ENCODE measurements around the gene SLC36A4. TPM values are rescaled to one million over a fixed set of nuclear protein-coding genes. Genes with fewer than 3 reads are reported as not detected.

The SLC36A4 gene
- total and polyA plus RNA-seq, 2 of the 4 experiments (the other 2 are of a cell fraction): 9.2 to 13.1 TPM

DNA sequence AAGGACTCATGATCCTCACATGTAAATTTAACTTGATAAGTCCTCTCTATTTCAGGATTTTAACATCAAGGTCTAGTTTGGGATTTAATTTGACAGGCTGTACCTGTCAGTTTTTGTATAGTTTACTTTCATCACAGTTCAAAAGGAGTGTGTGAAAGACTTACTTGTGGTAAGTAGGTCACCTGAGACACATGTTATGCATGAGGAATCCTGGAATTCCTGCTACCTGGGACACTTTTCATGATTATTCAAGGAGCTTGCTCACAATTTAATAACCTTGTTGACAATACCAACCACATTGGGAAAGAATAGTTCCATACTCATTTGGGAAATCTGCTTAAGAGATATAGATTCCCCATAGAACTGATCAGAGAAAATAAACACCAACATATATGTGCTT lies 15.8 kb upstream of the SLC36A4 start:
- DNase-seq (no peak), ATAC-seq (ENCODE audit: low read depth) (no peak)
- CTCF ChIA-PET: no interaction called here
- no peak overlapping the region for H2BK15ac ChIP-seq (ENCODE audit: low read depth, low read length)
- no peak overlapping the region for H2BK5ac ChIP-seq (ENCODE audit: low read depth, low read length, poor library complexity, severe bottlenecking)
- H4K91ac ChIP-seq (ENCODE audit: insufficient read depth, low read depth, low read length): no peak overlapping the region
- no peak overlapping the region for H3K18ac ChIP-seq (ENCODE audit: low read depth, low read length)
- TF ChIP-seq CEBPB (IDR thresholded peaks at IDR 0.05; ENCODE audit: low read depth, low read length) (no peak), RFX5 (IDR thresholded peaks at IDR 0.05; ENCODE audit: low read depth, low read length) (no peak), RCOR1 (IDR thresholded peaks at IDR 0.05; ENCODE audit: insufficient replicate concordance, low read length) (no peak), FOS (IDR thresholded peaks at IDR 0.05; ENCODE audit: low read depth, low read length) (no peak), MXI1 (IDR thresholded peaks at IDR 0.05; ENCODE audit: borderline replicate concordance, low read depth, low read length) (no peak), NFE2L2 (IDR thresholded peaks at IDR 0.05; ENCODE audit: low read depth, low read length) (no peak), CTCF (conservative IDR thresholded peaks at IDR 0.05; ENCODE audit: low read depth, low read length) (no peak), RAD21 (IDR thresholded peaks at IDR 0.05; ENCODE audit: low read length) (no peak), MAFK (IDR thresholded peaks at IDR 0.05; ENCODE audit: low read depth, low read length) (no peak), SMC3 (IDR thresholded peaks at IDR 0.05; ENCODE audit: low read depth, low read length) (no peak), ELK1 (IDR thresholded peaks at IDR 0.05; ENCODE audit: borderline replicate concordance, low read depth, low read length) (no peak), POLR2A (IDR thresholded peaks at IDR 0.05; ENCODE audit: low read depth, low read length) (no peak), CHD1 (IDR thresholded peaks at IDR 0.05; ENCODE audit: low read depth, low read length) (no peak), BHLHE40 (IDR thresholded peaks at IDR 0.05; ENCODE audit: low read depth, low read length) (no peak), MAZ (IDR thresholded peaks at IDR 0.05; ENCODE audit: borderline replicate concordance, low read depth, low read length) (no peak)
- TF ChIP-seq, protein P1, sequence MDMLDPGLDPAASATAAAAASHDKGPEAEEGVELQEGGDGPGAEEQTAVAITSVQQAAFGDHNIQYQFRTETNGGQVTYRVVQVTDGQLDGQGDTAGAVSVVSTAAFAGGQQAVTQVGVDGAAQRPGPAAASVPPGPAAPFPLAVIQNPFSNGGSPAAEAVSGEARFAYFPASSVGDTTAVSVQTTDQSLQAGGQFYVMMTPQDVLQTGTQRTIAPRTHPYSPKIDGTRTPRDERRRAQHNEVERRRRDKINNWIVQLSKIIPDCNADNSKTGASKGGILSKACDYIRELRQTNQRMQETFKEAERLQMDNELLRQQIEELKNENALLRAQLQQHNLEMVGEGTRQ (IDR thresholded peaks at IDR 0.05; ENCODE audit: low read depth, low read length): no peak
- H4K5ac ChIP-seq (ENCODE audit: low read depth, low read length): no peak overlapping the region
- in situ Hi-C loops (cut with MboI; ENCODE audit: low sequenced_read_pairs): no loop called here
- no TSS peak for BruUV-seq (replicated peaks)
- no peak overlapping the region for H3K27ac ChIP-seq (ENCODE audit: insufficient read depth, low read length)
- POLR2A ChIA-PET (ENCODE audit: unreplicated experiment): no interaction called here
- H2BK120ac ChIP-seq (ENCODE audit: low read depth, low read length): no peak overlapping the region
- H3K4ac ChIP-seq (ENCODE audit: low read depth, low read length): no peak overlapping the region
- H3K9me1 ChIP-seq (ENCODE audit: insufficient read depth, low read length): no peaks in the 10 kb centered on the region
- dilution Hi-C loops (cut with HindIII; ENCODE audit: low sequenced_read_pairs, unreplicated experiment): no loop called here
- H3K56ac ChIP-seq (ENCODE audit: extremely low read depth, insufficient read depth, low read length): no peak overlapping the region
- H3K14ac ChIP-seq (replicated peaks; ENCODE audit: low read depth, low read length): no peak overlapping the region
- peaks cover 4% of the 10 kb centered on the region for H3K27me3 ChIP-seq (ENCODE audit: control insufficient read depth, insufficient read depth, low read length)
- H3K36me3 ChIP-seq (ENCODE audit: control insufficient read depth, insufficient read depth, low read length): no peaks in the 10 kb centered on the region
- H2AK9ac ChIP-seq (replicated peaks; ENCODE audit: low read depth, low read length, poor library complexity): no peak overlapping the region
- intact Hi-C loops (cut with micrococcal nuclease): loop anchor here (5.0 kb wide), 1 partner anchor 751 kb away; no protein-coding TSS in a partner anchor
- no peak overlapping the region for H3K4me2 ChIP-seq (ENCODE audit: low read depth, low read length)
- no peak overlapping the region for H4K8ac ChIP-seq (ENCODE audit: low read depth in 2 of 2, low read length in 2 of 2)
- H2AFZ ChIP-seq (replicated peaks; ENCODE audit: low read length, poor library complexity): no peak overlapping the region
- H3K4me3 ChIP-seq (ENCODE audit: insufficient read depth, low read depth, low read length): no peak overlapping the region
- H2BK20ac ChIP-seq (ENCODE audit: low read depth, low read length): no peak overlapping the region
- no peak overlapping the region for H3K9ac ChIP-seq (ENCODE audit: low read depth, low read length)
- no peak overlapping the region for H3K23ac ChIP-seq (ENCODE audit: low read depth, low read length)
- H3K4me1 ChIP-seq (ENCODE audit: control insufficient read depth, insufficient read depth, low read length): no peaks in the 10 kb centered on the region
- H3K79me1 ChIP-seq (ENCODE audit: low read depth in 1 of 2, low read length in 2 of 2): no peaks in the 10 kb centered on the region
- H3K9me3 ChIP-seq (ENCODE audit: control insufficient read depth, insufficient read depth, low read length): no peaks in the 10 kb centered on the region
- no peak overlapping the region for H2AK5ac ChIP-seq (ENCODE audit: low read depth, low read length)
- H4K20me1 ChIP-seq (ENCODE audit: insufficient read depth, low read length): no peaks in the 10 kb centered on the region

Measured in IMR-90 (cell line).